Mesenchymal stem cell (in vitro differentiated cells and primary cell): ENCODE measurements around the gene RRM2.

Experiments used
- DNase-seq: peaks from one replicate; pipeline ENCODE4 v3.0.0-alpha.2; 2013
- H2AFZ ChIP-seq: one replicate; pipeline ENCODE4 v1.6.1; 2013; ENCODE audit warnings: low read depth, mild to moderate bottlenecking, control low read depth, inconsistent platforms, low read length, moderate library complexity
- H2AK5ac ChIP-seq: 2 replicates; pipeline ENCODE4 v1.6.1; 2013; ENCODE audit warnings: low read length, moderate library complexity, mild to moderate bottlenecking, inconsistent platforms; ENCODE audit not compliant: severe bottlenecking
- H2BK120ac ChIP-seq: one replicate; pipeline ENCODE4 v1.6.1; 2013; ENCODE audit warnings: low read depth, mild to moderate bottlenecking, inconsistent platforms, low read length, moderate library complexity
- H2BK12ac ChIP-seq, 2 experiments: one replicate each; pipeline ENCODE4 v1.6.1; 2013; ENCODE audit warnings: inconsistent platforms in 2 of 2, low read length in 2 of 2, mild to moderate bottlenecking in 2 of 2, moderate library complexity in 2 of 2, control low read depth in 1 of 2
- H2BK15ac ChIP-seq: one replicate; pipeline ENCODE4 v1.6.1; 2013; ENCODE audit warnings: mild to moderate bottlenecking, low read depth, inconsistent platforms; ENCODE audit not compliant: poor library complexity, severe bottlenecking
- H2BK5ac ChIP-seq: 2 replicates; pipeline ENCODE4 v1.6.1; 2013; ENCODE audit warnings: low read depth, mild to moderate bottlenecking, low read length, control low read depth, inconsistent platforms; ENCODE audit not compliant: poor library complexity, severe bottlenecking
- H3K14ac ChIP-seq, 2 experiments: one replicate each; pipeline ENCODE4 v1.6.1; 2013; ENCODE audit warnings: inconsistent platforms in 2 of 2, low read length in 2 of 2, control low read depth in 1 of 2, mild to moderate bottlenecking in 1 of 2, moderate library complexity in 1 of 2
- H3K18ac ChIP-seq, 2 experiments: one replicate each; pipeline ENCODE4 v1.6.1; 2013; ENCODE audit warnings: inconsistent platforms in 2 of 2, low read length in 2 of 2, control low read depth in 1 of 2, low read depth in 1 of 2, mild to moderate bottlenecking in 1 of 2
- H3K23ac ChIP-seq, 2 experiments: one replicate each; pipeline ENCODE4 v1.6.1; 2013; ENCODE audit warnings: inconsistent platforms in 2 of 2, low read length in 2 of 2, mild to moderate bottlenecking in 2 of 2, moderate library complexity in 2 of 2, control low read depth in 1 of 2
- H3K27ac ChIP-seq: 2 replicates; pipeline ENCODE4 v1.5.1; 2013; ENCODE audit warnings: mild to moderate bottlenecking, moderate library complexity, low read length, control low read depth, inconsistent platforms; ENCODE audit not compliant: poor library complexity, severe bottlenecking
- H3K27me3 ChIP-seq, 2 experiments: 2 replicates each; pipeline versions ENCODE4 v1.6.1 to v1.7.0; 2013; ENCODE audit warnings: low read length in 2 of 2, mild to moderate bottlenecking in 2 of 2, moderate library complexity in 2 of 2, control low read depth in 1 of 2, inconsistent platforms in 1 of 2; ENCODE audit not compliant: control insufficient read depth in 1 of 2, insufficient read depth in 1 of 2
- H3K36me3 ChIP-seq, 2 experiments: 2 replicates each; pipeline versions ENCODE4 v1.6.1 to v1.7.0; 2013; ENCODE audit warnings: low read length in 2 of 2, control low read depth in 1 of 2, inconsistent platforms in 1 of 2, low read depth in 1 of 2, mild to moderate bottlenecking in 1 of 2; ENCODE audit not compliant: insufficient read depth in 2 of 2, control insufficient read depth in 1 of 2
- H3K4ac ChIP-seq, 2 experiments: one replicate each; pipeline ENCODE4 v1.6.1; 2013; ENCODE audit warnings: inconsistent platforms in 2 of 2, low read length in 2 of 2, mild to moderate bottlenecking in 2 of 2, moderate library complexity in 2 of 2, control low read depth in 1 of 2, low read depth in 1 of 2
- H3K4me1 ChIP-seq: 2 replicates; pipeline ENCODE4 v1.6.1; 2013; ENCODE audit warnings: low read depth, low read length, control low read depth; ENCODE audit not compliant: control insufficient read depth, insufficient read depth
- H3K4me2 ChIP-seq: 2 replicates; pipeline ENCODE4 v1.6.1; 2013; ENCODE audit warnings: low read length, mild to moderate bottlenecking, inconsistent platforms; ENCODE audit not compliant: poor library complexity, severe bottlenecking
- H3K4me3 ChIP-seq, 2 experiments: 2 replicates each; pipeline versions ENCODE4 v1.5.1 to v1.7.0; 2013; ENCODE audit warnings: low read length in 2 of 2, mild to moderate bottlenecking in 2 of 2, control low read depth in 1 of 2, low read depth in 1 of 2; ENCODE audit not compliant: insufficient read depth in 1 of 2
- H3K79me1 ChIP-seq: replicated peaks from 2 replicates; pipeline ENCODE4 v1.6.1; 2013; ENCODE audit warnings: mild to moderate bottlenecking, control low read depth, low read length, inconsistent platforms; ENCODE audit not compliant: poor library complexity, severe bottlenecking
- H3K9ac ChIP-seq: 2 replicates; pipeline ENCODE4 v1.7.0; 2013; ENCODE audit warnings: mild to moderate bottlenecking, low read length, moderate library complexity
- H3K9me3 ChIP-seq: 2 replicates; pipeline ENCODE4 v1.7.0; 2013; ENCODE audit warnings: mild to moderate bottlenecking, low read length; ENCODE audit not compliant: control insufficient read depth
- H4K8ac ChIP-seq: one replicate; pipeline ENCODE4 v1.6.1; 2013; ENCODE audit warnings: inconsistent platforms, mild to moderate bottlenecking, low read length, moderate library complexity
- H4K91ac ChIP-seq: one replicate; pipeline ENCODE4 v1.6.1; 2013; ENCODE audit warnings: mild to moderate bottlenecking, low read length, inconsistent platforms
- WGBS: methylation state at CpG from one replicate; pipeline ENCODE4 v1.1.7; 2013; ENCODE audit warnings: mixed read lengths; 5-methylcytosine and 5-hydroxymethylcytosine counted together

The RRM2 gene

GRCh38 chr2:10169581-10169980, 47.0 kb downstream of the RRM2 start:
- no peak overlapping the region for H3K23ac ChIP-seq
- no peak overlapping the region for H3K18ac ChIP-seq
- no peaks in the 10 kb centered on the region for H3K36me3 ChIP-seq
- peaks cover 19% of the 10 kb centered on the region for H3K4me1 ChIP-seq
- WGBS: 81% methylated on average over 11 of the region's 11 CpGs
- no peak for DNase-seq
- no peak overlapping the region for H2AK5ac ChIP-seq
- H3K79me1 ChIP-seq: no peaks in the 10 kb centered on the region
- H2BK15ac ChIP-seq: no peak overlapping the region
- peak overlapping the region in 1 of 2 experiments; percentile 32 for H3K14ac ChIP-seq
- H3K4me3 ChIP-seq: no peak overlapping the region
- peaks cover 0 to 5% of the 10 kb centered on the region in 2 experiments for H3K27me3 ChIP-seq
- H3K9me3 ChIP-seq: no peaks in the 10 kb centered on the region
- H3K4me2 ChIP-seq: no peak overlapping the region
- H3K4ac ChIP-seq: no peak overlapping the region
- H2BK5ac ChIP-seq: no peak overlapping the region
- peak overlapping the region; percentile 27 for H4K8ac ChIP-seq
- no peak overlapping the region for H3K27ac ChIP-seq
- H2AFZ ChIP-seq: no peak overlapping the region
- H2BK12ac ChIP-seq: no peak overlapping the region
- H3K9ac ChIP-seq: no peak overlapping the region
- H2BK120ac ChIP-seq: no peak overlapping the region
- H4K91ac ChIP-seq: no peak overlapping the region

GRCh38 chr2:10170256-10170655, 47.7 kb downstream of the RRM2 start:
- Histone ChIP-seq H4K91ac (no peak overlapping the region), H2BK12ac (no peak overlapping the region), H2BK15ac (no peak overlapping the region), H2AK5ac (no peak overlapping the region), H3K4me2 (no peak overlapping the region), H4K8ac (no peak overlapping the region), H3K4me1 (peaks cover 19% of the 10 kb centered on the region), H3K23ac (no peak overlapping the region), H3K79me1 (no peaks in the 10 kb centered on the region), H3K9me3 (no peaks in the 10 kb centered on the region), H3K14ac (no peak overlapping the region), H3K4me3 (no peak overlapping the region), H2BK5ac (no peak overlapping the region), H3K9ac (no peak overlapping the region), H2AFZ (no peak overlapping the region), H3K27ac (no peak overlapping the region), H2BK120ac (no peak overlapping the region), H3K4ac (no peak overlapping the region), H3K27me3 (peaks cover 0 to 5% of the 10 kb centered on the region in 2 experiments), H3K36me3 (no peaks in the 10 kb centered on the region), H3K18ac (no peak overlapping the region)
- peak; percentile 51 for DNase-seq
- 35% methylated on average over 8 of the region's 9 CpGs for WGBS

GRCh38 chr2:10171006-10171800, 48.7 kb downstream of the RRM2 start:
- peak overlapping the region in 1 of 2 experiments; percentile 61 for H3K14ac ChIP-seq
- H3K36me3 ChIP-seq: no peaks in the 10 kb centered on the region
- no peak overlapping the region for H2AFZ ChIP-seq
- peaks cover 19% of the 10 kb centered on the region for H3K4me1 ChIP-seq
- H3K4ac ChIP-seq: no peak overlapping the region
- H3K9me3 ChIP-seq: no peaks in the 10 kb centered on the region
- H2BK120ac ChIP-seq: no peak overlapping the region
- no peak overlapping the region for H2BK12ac ChIP-seq
- no peak overlapping the region for H4K8ac ChIP-seq
- no peak overlapping the region for H3K4me2 ChIP-seq
- peaks cover 0 to 5% of the 10 kb centered on the region in 2 experiments for H3K27me3 ChIP-seq
- no peak overlapping the region for H3K27ac ChIP-seq
- H2BK5ac ChIP-seq: no peak overlapping the region
- no peak overlapping the region for H2BK15ac ChIP-seq
- no peak overlapping the region for H2AK5ac ChIP-seq
- no peak overlapping the region for H4K91ac ChIP-seq
- H3K23ac ChIP-seq: no peak overlapping the region
- WGBS: 87% methylated on average over 15 of the region's 19 CpGs
- no peak overlapping the region for H3K4me3 ChIP-seq
- no peak for DNase-seq
- no peak overlapping the region for H3K9ac ChIP-seq
- H3K79me1 ChIP-seq: no peaks in the 10 kb centered on the region
- H3K18ac ChIP-seq: no peak overlapping the region

GRCh38 chr2:10172033-10172871, 49.7 kb downstream of the RRM2 start:
- WGBS: 79% methylated on average over 21 of the region's 23 CpGs
- H2AK5ac ChIP-seq: no peak overlapping the region

More at GRCh38 chr2:10172033-10172871, 49.7 kb downstream of the RRM2 start:
- no peaks in the 10 kb centered on the region for H3K79me1 ChIP-seq
- H3K18ac ChIP-seq: no peak overlapping the region
- H3K14ac ChIP-seq: peak overlapping the region in 1 of 2 experiments; percentile 4
- no peak overlapping the region for H3K4me2 ChIP-seq
- peaks cover 19% of the 10 kb centered on the region for H3K4me1 ChIP-seq
- H2BK120ac ChIP-seq: no peak overlapping the region
- no peak overlapping the region for H3K27ac ChIP-seq
- H3K36me3 ChIP-seq: no peaks in the 10 kb centered on the region
- no peak overlapping the region for H4K8ac ChIP-seq
- no peak overlapping the region for H2BK5ac ChIP-seq
- no peak overlapping the region for H3K9ac ChIP-seq
- H2AFZ ChIP-seq: no peak overlapping the region
- no peaks in the 10 kb centered on the region for H3K9me3 ChIP-seq
- no peaks in the 10 kb centered on the region for H3K27me3 ChIP-seq
- no peak overlapping the region for H3K4me3 ChIP-seq
- H2BK12ac ChIP-seq: no peak overlapping the region
- no peak overlapping the region for H3K23ac ChIP-seq
- no peak for DNase-seq
- H4K91ac ChIP-seq: no peak overlapping the region
- H2BK15ac ChIP-seq: no peak overlapping the region
- H3K4ac ChIP-seq: no peak overlapping the region
